GM18867 (cell line): ENCODE data around the gene MAST2.
A peak's percentile ranks its signal among the peaks of the same experiment; 100 is the strongest.

Experiments
- ATAC-seq: cut with Tn5 transposase; IDR thresholded peaks from one replicate; pipeline ENCODE4 v1.9.1; 2021; ENCODE audit warnings: mild to moderate bottlenecking, moderate library complexity; ENCODE audit not compliant: unreplicated experiment

The MAST2 gene

GRCh38 chr1:46013581-46013980 lies 210.2 kb downstream of the MAST2 start:
- ATAC-seq = no peak

- no peak for ATAC-seq
These were observed 214.6 kb downstream of the MAST2 start for GRCh38 chr1:46017876-46018503.

GRCh38 chr1:46019348-46019747 lies 215.9 kb downstream of the MAST2 start:
- no peak for ATAC-seq

DNA sequence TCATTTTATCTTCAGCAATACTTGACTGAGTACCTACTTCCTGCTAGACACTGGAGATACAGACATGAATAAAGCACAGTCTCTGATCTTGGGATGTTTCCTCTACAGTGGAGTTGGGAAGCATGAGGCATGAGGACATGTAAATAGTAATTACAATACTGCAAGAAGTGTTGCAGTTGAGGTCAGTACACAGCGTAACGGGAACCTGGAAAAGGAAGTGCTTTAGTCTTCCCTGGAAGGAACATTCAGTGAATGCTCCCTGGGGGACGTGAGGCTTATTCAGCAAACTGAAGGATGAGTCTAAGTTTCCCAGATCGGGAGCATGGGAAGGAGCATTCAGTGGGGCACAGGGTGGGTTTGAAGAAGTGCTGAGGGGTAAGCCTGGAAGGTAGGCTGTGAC lies 216.6 kb downstream of the MAST2 start:
- ATAC-seq = no peak

- no peak for ATAC-seq
These were observed 217.9 kb downstream of the MAST2 start for GRCh38 chr1:46021046-46021996.

DNA sequence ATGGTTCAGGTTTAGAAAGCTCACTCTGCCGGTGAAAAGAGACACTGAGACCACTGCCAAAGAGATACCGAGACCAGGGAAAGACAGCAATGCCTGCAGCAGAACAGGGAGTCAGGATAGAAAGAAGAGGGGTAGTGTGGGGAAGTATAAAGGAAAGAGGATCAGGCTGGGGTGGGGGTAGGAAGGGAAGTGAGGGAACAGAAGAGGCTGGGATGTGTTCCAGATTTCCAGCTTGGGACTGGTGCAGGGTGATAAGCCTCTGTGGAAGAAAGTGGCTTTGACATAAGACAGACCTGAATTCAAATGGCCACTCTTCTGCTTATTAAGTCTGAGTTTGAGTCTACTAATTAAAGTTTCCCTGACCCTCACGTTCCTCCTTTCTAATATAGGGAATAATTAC lies 223.1 kb downstream of the MAST2 start:
- no peak for ATAC-seq

DNA sequence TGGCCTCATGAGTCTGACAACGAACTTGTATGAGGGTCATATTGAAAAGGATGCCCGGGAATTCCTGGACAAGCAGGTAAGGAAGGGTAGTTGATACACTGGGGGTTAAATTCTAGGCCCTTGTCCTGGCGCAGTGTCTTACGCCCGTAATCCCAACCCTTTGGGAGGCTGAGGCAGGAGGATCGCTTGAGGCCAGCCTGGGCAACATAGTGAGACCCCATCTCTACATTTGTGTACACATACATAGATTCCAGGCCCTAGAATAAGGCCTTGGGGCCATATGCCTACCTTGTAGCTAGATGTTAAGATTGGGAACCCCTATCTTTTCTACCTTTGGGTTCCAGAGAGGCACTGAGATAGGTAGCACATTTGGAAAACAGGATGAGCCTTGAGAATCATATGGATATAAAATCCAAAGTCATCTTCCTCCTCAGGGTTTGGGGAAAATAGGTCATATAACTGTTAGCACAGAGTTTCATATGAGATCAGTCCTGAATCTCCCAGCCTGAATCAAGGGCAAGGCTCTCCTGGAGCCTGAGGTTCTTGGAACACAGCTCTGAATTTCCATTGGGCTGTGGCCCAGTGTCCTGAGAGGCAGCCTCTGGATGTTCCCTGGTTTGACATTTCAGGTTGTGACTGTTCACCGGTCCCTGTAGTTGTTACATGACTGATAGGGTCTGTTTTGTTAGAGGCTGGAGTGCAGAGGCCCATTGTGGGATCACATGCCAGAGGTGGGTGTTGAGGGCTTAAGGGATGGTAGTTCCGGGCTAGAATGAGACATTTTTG lies 224.6 kb downstream of the MAST2 start:
- no peak for ATAC-seq

- no peak for ATAC-seq
These were observed 226.9 kb downstream of the MAST2 start for GRCh38 chr1:46030074-46030870.

GRCh38 chr1:46030876-46031660 lies 227.7 kb downstream of the MAST2 start:
- ATAC-seq = no peak

DNA sequence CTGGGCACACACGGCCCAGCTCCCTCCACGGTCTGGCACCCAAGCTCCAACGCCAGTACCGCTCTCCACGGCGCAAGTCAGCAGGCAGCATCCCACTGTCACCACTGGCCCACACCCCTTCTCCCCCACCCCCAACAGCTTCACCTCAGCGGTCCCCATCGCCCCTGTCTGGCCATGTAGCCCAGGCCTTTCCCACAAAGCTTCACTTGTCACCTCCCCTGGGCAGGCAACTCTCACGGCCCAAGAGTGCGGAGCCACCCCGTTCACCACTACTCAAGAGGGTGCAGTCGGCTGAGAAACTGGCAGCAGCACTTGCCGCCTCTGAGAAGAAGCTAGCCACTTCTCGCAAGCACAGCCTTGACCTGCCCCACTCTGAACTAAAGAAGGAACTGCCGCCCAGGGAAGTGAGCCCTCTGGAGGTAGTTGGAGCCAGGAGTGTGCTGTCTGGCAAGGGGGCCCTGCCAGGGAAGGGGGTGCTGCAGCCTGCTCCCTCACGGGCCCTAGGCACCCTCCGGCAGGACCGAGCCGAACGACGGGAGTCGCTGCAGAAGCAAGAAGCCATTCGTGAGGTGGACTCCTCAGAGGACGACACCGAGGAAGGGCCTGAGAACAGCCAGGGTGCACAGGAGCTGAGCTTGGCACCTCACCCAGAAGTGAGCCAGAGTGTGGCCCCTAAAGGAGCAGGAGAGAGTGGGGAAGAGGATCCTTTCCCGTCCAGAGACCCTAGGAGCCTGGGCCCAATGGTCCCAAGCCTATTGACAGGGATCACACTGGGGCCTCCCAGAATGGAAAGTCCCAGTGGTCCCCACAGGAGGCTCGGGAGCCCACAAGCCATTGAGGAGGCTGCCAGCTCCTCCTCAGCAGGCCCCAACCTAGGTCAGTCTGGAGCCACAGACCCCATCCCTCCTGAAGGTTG lies 231.4 kb downstream of the MAST2 start:
- no peak for ATAC-seq

DNA sequence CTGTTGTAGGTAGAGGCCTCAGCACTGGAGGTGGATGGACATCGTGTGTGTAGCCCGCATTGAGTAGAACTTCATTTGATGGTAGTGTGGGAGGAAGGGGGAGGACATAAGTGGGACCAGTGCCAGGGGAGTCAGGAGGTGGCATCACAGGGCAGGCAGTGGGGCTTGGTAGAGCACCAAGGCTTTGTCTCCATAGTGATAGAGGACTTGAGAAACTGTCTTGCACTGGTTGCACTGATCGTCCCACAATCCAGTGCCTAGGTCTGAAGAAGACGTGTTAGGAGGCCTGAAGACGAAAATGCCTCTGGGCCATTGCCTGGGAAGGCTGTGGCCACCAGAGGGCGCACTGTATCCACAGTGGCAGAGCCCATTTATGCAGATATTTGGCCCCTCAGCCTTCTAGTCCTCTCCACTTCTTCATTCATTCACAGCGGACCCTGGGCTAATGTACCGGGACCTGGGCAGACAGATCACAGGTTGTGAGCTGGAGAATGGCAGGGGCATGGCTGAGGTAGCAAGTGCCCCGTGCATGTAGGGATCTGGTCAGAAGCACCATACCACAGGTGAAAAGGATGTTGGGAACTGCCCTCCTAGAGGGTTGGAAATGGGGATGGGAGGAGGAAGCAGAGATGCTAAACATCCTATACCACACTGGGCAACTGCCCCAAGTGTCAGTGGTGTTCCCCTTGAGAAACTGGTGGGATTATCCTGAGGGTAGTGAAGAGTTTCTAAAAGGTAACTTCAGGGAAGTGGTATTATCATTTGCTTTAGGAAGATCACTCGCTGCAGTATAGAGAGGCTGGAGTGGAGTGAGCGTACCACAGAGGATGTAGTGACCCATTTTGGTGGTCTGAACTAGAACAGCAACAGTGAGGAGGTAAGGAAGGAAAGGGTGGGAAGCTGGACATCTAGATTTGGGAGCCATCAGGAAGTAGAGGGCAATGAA lies 233.8 kb downstream of the MAST2 start:
- ATAC-seq = peak; percentile 58

GRCh38 chr1:46039571-46040052 lies 236.2 kb downstream of the MAST2 start:
- ATAC-seq = no peak

DNA sequence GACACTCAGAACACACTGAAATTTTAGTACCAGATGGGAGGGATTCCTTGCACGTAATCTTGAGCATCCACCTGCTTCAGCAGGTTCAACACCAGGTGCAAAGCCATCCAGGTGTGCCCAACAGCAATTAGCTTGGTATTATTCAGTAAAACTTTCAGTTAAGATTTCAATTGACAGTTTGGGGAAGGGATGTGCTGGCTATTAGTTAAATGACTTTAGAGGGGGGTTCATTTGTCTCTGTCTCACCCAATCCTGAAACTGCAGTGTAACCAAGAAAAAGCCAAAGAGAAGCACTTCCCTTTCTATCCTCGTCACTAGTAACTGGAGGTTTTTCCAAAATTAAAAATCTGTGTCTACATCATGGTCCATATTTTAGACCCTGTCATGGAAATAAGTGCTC lies 238.1 kb downstream of the MAST2 start:
- ATAC-seq = no peak

DNA sequence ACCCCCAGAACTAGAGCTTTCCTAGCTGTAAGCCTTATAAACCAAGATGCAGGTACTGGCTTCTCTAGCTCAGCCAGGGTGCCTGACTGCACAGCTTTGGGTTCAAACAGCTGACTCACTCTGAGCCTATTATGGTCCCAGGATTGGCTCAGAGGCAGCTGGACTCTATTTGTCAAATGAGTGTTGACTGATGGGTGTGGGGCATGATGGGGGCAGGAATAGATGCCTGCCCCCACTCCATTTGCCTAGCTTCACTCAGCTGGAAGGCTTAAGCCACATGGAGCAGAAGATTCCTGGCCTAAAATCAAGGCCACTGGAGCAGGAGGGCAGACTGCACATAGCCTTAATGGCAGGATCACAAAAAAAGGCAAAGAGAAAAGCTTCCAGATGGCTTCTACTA lies 238.6 kb downstream of the MAST2 start:
- ATAC-seq = no peak

DNA sequence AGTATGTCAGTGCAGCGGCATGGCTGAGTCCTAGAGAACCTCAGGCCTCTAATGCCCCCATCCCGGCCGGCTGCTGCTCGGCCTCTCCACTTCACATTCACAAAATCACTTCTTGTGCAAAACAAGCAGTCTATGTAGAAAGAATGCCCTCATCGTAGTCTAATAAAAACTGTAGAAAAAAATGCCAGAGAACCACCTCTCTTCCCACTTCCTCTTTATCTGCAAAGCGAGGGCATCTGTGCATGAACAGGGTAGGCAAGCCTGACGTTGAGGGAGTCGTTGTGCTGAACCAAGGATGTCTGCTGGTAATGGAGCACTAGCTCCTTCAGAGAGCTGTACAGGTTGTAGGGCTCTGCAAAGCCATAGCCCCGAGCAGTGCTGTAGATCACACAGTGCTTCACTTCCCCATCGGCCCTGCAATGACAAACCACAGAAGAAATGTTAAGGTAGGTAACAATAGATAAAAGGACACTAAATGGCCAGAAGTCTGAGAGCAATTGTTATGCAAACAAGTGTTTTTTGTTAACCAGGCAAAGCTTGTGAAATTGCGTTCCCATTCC lies 240.1 kb downstream of the MAST2 start:
- peak; percentile 82 for ATAC-seq

GRCh38 chr1:46044116-46044515 lies 240.7 kb downstream of the MAST2 start:
- no peak for ATAC-seq

- no peak for ATAC-seq
These were observed 250.3 kb downstream of the MAST2 start for GRCh38 chr1:46053734-46054133.
